ENCODE data around the gene COL23A1.
"Not testable (repeated sequence)": the region's sequence is repeated elsewhere in the genome, so short reads cannot be mapped to it uniquely, and the experiment has no call there.

The COL23A1 gene

GRCh38 chr5:178385496-178385890 is 204.7 kb downstream of the COL23A1 start:
- DNase-seq (ENCODE audit: extremely low read depth in 1 of 2, low read depth in 1 of 2) = no peak

DNA sequence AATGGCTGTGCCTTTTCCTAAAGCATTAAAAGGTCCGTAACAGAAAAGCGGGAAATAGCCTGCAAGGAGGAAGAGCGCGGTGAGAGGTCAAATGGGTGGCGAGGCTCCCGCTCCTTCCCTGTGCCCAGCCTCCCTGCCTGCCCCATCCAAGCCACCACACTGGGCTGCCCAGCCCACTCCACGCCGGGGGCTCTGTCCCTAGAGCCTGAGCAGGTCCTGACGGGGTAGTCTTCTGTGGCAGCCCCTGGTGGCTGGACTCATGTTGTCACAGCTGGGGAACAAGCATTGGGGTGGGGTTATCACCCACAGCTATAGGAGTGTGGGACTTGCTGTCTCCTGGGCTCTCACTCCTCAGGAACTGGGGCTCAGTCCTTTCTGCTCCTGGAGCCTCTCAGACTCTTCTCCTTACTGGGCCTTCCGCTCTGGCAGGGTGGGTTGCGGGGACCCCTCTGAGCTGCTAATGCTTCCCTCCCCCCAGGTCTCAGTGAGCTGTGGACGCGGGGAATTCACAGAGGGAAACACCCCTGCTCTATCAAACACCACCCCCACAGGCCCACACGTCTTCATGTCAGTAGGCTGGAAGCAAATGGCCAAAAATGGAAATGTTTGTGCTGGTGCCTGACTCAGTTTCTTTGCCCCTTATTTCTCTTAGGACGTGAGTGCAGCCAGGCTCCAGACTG is 205.2 kb downstream of the COL23A1 start:
- DNase-seq (ENCODE audit: extremely low read depth in 1 of 2, low read depth in 1 of 2) = no peak

- DNase-seq (ENCODE audit: extremely low read depth in 1 of 2, low read depth in 1 of 2) = no peak
Measured at GRCh38 chr5:178383919-178384815, 206.0 kb downstream of the COL23A1 start.

GRCh38 chr5:178383301-178383918 is 206.8 kb downstream of the COL23A1 start:
- no peak for DNase-seq (ENCODE audit: extremely low read depth in 1 of 2, low read depth in 1 of 2)

- DNase-seq (ENCODE audit: extremely low read depth in 1 of 2, low read depth in 1 of 2) = no peak
Measured at GRCh38 chr5:178382754-178383164, 207.4 kb downstream of the COL23A1 start.

DNA sequence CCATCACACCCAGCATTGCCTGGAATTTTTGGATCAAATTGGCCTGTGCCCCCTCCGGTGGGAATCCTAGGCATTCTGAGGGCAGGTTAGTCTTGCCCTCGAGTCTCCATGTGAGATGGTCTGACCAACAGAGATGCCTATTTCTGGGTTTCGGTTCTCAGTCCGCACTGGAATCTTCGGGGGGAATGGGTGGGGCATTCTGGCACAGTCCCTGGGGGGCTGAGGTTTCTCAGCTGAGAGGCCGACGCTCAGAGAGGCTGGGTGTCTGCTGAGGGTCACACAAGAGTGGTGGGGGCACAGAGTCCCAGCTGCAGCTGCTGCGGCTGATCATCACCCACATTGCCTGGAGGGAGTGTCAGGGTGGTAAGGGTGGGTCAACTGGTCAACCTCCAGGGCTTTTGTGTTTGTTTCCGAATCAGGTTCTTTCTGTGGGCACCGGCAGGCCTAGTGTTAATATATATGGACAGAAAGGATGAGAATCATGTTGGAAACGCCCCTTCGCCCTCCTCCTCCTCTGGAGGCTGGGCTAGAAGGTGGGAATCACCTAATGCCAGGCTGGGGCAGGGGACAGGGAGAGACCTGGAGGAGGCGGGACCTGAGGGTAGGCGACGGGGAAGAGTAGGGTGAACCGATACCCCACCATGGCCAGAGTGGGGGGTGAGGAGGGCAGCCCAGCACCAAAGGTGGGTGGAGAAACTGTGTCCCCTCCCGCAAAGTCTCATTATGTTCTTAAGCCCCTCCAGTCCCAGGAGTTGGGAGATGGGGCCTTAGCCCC is 208.1 kb downstream of the COL23A1 start:
- no peak for DNase-seq (ENCODE audit: extremely low read depth in 1 of 2, low read depth in 1 of 2)

GRCh38 chr5:178381206-178381605 is 209.0 kb downstream of the COL23A1 start:
- DNase-seq (ENCODE audit: extremely low read depth in 1 of 2, low read depth in 1 of 2) = no peak

- DNase-seq (ENCODE audit: extremely low read depth in 1 of 2, low read depth in 1 of 2) = no peak
Measured at GRCh38 chr5:178380541-178381074, 209.6 kb downstream of the COL23A1 start.

DNA sequence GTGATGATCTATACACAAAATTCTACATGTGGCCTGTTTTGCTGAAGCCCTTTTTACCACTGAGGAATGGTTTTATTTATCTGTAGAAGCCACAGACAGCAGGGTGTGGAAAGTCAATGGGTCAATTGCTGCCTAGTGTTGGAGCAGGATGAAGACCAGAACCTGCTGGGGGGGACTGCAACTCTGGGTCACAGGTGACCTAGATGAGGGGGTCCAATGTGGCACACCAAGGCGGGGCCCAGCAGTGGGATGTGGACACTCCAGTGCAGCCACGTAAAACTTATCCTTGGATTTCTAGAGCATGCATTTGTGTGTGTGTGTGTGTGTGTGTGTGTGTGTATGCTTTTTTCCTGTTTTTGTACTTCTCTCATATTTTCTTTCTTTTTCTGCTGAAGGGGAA is 210.1 kb downstream of the COL23A1 start:
- DNase-seq (ENCODE audit: extremely low read depth in 1 of 2, low read depth in 1 of 2) = no peak

DNA sequence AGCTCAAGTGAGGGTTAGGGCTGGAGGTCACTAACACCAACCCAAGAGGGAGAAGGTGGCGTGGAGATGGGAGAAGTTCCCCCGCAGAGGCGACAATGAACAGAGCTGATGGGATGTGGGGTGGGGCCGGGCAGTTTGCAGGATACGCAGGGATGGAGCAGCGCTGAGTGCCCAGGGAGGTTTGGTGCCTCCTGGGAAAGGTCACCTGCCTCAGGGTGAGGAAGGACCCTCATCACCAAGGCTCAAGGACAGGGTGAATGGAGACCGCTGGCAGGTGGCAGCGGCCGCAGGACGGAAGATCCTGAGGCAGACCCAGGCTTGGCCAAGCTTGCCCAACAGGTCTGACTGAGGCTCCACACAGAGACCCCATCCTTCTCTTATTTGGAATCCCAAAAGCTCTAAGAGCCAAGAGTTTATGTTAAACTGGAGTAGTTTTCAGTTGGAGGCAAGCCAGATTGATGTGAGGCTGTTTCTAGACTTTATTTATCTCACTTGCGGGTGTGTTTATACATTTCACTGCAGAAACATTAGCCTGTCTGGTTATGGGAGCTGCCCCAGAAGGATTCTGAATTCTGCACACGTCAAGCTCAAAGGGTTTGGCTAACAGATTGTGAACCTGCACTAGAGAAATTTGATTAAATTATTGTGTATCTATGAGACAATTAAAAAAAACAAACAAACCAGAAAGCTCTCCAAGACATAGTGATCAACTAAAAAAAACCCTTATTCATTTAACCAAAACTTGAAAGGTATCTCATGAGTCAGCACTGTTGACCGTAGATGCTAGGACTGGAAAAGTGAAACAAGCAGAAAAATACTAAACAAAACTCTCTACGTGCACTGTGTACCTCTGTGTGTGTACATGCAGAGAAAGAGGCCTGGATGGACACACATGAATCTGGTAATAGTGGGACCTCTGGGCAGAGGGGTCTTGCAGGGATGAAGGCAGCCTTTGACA is 211.4 kb downstream of the COL23A1 start:
- no peak for DNase-seq (ENCODE audit: extremely low read depth in 1 of 2, low read depth in 1 of 2)

DNA sequence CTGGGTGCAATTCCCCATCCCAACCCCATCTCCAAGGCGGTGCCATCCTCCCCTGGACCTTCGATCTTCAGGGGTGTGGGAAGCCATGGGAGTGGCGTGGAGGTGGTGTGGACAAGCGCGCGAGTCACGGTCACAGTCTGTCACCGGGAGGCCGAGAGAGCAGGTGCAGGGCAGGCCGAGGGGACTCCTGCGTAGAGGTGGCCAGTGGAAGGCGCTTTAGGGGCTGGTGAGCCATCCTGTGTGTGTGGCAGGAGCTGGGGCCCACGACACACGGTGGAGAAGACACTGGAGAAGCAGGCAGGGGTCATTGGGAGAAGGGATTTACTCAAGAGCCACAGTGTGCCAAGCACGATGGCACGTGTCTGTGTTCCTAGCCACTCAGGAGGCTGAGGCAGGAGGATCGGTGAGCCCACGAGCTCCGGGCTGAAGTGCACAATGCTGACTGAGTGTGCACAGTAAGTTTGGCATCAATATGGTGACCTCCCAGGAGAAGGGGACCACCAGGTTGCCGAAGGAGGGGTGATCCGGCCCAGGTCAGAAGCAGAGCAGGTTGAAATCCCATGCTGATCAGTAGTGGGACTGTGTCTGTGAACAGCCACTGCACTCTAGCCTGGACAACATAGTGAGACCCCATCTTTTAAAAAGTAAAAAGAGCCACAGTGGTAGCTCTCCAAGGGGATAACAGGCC is 212.5 kb downstream of the COL23A1 start:
- no peak for DNase-seq (ENCODE audit: extremely low read depth in 1 of 2, low read depth in 1 of 2)

DNA sequence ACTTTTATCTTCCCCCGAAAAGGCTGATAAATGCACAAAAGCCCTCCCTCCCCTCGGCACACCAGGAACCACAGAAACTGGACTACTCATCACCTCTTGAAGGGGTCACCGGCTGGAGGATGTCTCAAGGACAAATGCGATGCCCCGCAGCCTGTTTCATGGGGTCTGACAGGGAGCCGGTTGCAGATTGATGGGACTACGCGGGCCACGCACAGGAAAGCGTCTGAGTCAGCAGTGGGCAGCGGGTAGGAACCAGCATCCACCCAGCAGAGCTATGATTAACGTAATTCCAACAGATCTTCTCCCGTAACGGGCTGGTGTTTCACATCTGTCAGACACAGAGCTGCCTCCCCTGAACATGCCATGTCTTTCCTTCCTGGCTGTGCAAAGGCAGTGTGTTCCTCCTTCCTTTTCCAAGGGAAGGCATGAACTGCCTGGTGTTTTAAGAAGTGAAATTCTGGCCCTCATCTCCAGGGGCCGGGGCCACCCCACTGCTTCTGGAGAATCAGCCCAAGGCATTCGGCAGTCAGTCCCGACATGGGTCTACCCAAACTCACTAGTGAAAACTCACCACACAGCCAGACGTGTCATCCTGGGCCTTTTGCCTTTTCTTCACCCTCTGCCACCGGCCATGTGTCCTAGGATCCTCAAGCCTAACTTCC is 213.1 kb downstream of the COL23A1 start:
- DNase-seq (ENCODE audit: extremely low read depth in 1 of 2, low read depth in 1 of 2) = no peak

DNA sequence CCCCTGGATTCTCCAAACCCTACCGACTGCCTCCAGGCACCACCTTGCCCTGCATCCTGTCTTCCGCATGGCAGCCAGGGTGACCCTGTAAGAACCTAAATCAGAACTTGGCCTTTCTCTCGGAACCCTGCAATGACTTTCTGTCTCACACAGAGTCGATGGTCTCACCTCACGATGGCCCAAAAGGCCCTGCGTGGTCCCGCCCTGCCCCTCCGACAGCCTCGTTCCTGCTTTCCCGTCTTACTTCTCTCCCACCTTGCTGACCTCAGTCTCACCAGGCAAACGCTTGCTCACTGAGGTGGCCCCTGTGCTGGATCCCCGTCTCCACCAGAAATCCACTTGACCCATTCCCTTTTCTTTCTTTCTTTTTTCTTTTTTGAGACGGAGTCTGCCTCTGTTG is 214.8 kb downstream of the COL23A1 start:
- DNase-seq (ENCODE audit: extremely low read depth in 1 of 2, low read depth in 1 of 2) = no peak

DNA sequence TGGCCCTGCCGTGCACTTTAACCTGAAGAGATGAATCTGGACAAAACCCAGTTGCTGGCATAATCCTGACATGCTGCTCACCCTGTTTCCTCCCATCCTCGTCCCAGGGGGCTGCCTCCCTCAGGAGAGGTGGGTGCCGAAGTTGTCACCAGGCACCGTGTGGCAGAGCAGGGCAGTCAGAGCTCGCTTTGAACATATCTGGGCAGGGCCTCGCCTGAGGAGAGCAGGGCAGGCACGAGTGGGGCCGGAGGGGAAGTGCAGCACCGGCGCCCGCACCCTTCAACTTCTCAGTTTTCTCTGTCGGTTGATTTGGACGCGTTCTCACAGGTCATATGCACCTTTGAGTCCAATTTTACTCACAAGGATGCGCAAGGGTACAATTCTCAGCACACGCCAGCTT is 216.5 kb downstream of the COL23A1 start:
- DNase-seq (ENCODE audit: extremely low read depth in 1 of 2, low read depth in 1 of 2) = no peak

GRCh38 chr5:178372142-178372571 is 218.0 kb downstream of the COL23A1 start:
- DNase-seq (ENCODE audit: extremely low read depth in 1 of 2, low read depth in 1 of 2) = no peak

GRCh38 chr5:178371362-178372111 is 218.7 kb downstream of the COL23A1 start:
- no peak for DNase-seq (ENCODE audit: extremely low read depth in 1 of 2, low read depth in 1 of 2)

DNA sequence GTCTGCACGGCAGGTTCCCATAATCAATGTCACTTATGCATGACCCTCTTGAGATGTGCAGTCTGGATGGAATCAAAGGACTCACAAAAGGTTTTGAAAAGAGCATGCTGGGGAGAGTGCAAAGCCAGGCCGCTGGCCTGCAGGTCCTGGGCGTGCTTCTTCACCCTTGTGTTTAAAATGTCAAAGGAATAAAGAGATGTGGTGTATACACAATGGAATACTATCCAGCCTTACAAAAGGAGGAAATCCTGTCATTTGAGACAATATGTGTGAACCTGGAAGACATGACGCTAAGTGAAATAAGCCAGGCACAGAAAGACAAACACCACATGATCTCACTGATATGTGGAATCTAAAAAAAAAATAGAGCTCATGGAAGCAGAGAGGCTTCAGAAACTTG is 220.1 kb downstream of the COL23A1 start:
- no peak for DNase-seq (ENCODE audit: extremely low read depth in 1 of 2, low read depth in 1 of 2)

DNA sequence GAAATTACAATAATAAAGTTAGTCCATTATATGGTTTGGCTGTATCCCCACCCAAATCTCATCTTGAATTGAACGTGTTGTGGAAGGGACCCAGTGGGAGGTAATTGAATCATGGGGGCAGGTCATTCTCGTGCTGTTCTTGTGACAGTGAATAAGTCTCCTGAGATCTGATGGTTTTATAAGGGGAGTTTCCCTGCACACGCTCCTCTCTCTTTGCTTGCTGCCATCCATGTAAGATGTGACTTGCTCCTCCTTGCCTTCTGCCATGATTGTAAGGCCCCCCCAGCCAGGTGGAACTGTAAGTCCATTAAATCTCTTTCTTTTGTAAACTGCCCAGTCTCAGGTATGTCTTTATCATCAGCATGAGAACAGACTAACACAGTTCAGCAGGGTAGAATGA is 220.7 kb downstream of the COL23A1 start:
- not testable (repeated sequence) for DNase-seq (ENCODE audit: extremely low read depth in 1 of 2, low read depth in 1 of 2)

Data from stimulated activated CD8-positive, alpha-beta memory T cell treated with anti-CD3 and anti-CD28 coated beads, Interleukin-7, amount 100 ng/mL, for 48 hours (primary cell).